GM12874 (cell line): ENCODE data around the gene PTPRN2.

Experiments
- CTCF ChIP-seq: IDR thresholded peaks from 2 replicates; pipeline ENCODE4 v1.5.1; 2011; ENCODE audit warnings: low read depth, mild to moderate bottlenecking, control low read depth, low read length, moderate library complexity; ENCODE audit not compliant: insufficient read depth

The PTPRN2 gene

GRCh38 chr7:157901166-157901565 is 686.5 kb downstream of the PTPRN2 start:
- TF ChIP-seq CTCF, result no peak

GRCh38 chr7:157900556-157900955 is 687.1 kb downstream of the PTPRN2 start:
- no peak for TF ChIP-seq CTCF

GRCh38 chr7:157900011-157900410 is 687.6 kb downstream of the PTPRN2 start:
- no peak for TF ChIP-seq CTCF

- TF ChIP-seq CTCF, result no peak
Measured at GRCh38 chr7:157898802-157899505, 688.7 kb downstream of the PTPRN2 start.

DNA sequence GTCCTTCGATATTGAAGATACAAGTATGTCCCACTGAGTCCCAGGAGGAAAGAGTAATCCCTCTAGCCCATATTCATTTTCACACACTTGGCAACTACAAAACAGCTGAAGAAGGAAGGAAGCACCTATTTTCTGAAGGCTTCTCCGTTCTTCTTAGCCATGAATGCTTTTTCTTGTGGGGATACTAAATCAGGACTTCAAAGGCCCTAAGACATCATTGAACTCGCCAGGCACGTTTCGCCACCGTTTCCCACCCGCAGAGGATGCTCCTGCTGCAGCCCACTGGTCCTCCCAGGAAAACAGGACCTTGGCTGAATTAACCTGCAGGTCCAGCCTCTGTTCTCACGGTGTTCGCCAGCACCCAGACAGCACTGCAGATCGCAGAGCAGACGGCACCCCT is 689.4 kb downstream of the PTPRN2 start:
- no peak for TF ChIP-seq CTCF

DNA sequence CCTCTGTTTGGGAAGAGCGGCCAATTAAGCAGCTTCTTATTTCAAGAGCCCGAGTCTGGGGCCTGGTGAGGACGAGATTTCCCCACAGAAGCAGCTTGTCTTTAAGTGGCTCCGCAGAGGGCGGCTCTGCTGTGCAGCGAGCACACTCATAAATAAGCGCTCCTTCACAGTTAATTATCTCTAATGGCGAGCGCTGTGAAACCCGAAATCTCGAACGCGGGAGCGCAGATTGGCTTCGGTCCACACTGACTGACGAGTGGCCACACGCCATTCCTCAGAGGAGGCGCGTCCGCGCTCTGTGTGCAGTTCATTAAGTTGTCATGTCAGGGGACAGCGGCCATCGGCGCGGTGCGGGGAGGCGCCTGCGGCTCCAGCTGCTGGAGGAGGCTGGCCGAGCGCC is 689.9 kb downstream of the PTPRN2 start:
- no peak for TF ChIP-seq CTCF

- TF ChIP-seq CTCF, result no peak
Measured at GRCh38 chr7:157896774-157897555, 690.7 kb downstream of the PTPRN2 start.
